ENCODE measurements around the gene ATXN7L1. TPM values are rescaled to one million over a fixed set of nuclear protein-coding genes. Genes with fewer than 3 reads are reported as not detected.

The ATXN7L1 gene
- total RNA-seq, 1 donor from 2014 or later = 12.6 TPM

- H3K9me3 Mint-ChIP-seq (ENCODE audit: unreplicated experiment) = no peaks in the 10 kb centered on the region
- H3K27ac Mint-ChIP-seq (ENCODE audit: unreplicated experiment) = no peak overlapping the region
- H3K4me3 Mint-ChIP-seq (ENCODE audit: unreplicated experiment) = no peak overlapping the region
- H3K36me3 Mint-ChIP-seq (ENCODE audit: unreplicated experiment) = peaks cover 5% of the 10 kb centered on the region
- TF ChIP-seq CTCF (IDR thresholded peaks at IDR 0.05) = no peak
- H3K27me3 Mint-ChIP-seq (ENCODE audit: unreplicated experiment) = no peaks in the 10 kb centered on the region
- DNase-seq (ENCODE audit: extremely low spot score, unreplicated experiment) = no peak
- no peaks in the 10 kb centered on the region for H3K4me1 Mint-ChIP-seq (ENCODE audit: unreplicated experiment)
Measured at GRCh38 chr7:105866102-105866801, 10.1 kb downstream of the ATXN7L1 start.

- H3K27ac Mint-ChIP-seq (ENCODE audit: unreplicated experiment) = no peak overlapping the region
- no peaks in the 10 kb centered on the region for H3K9me3 Mint-ChIP-seq (ENCODE audit: unreplicated experiment)
- no peaks in the 10 kb centered on the region for H3K4me1 Mint-ChIP-seq (ENCODE audit: unreplicated experiment)
- H3K27me3 Mint-ChIP-seq (ENCODE audit: unreplicated experiment) = no peaks in the 10 kb centered on the region
- H3K36me3 Mint-ChIP-seq (ENCODE audit: unreplicated experiment) = peaks cover 5% of the 10 kb centered on the region
- TF ChIP-seq CTCF (IDR thresholded peaks at IDR 0.05) = no peak
- no peak for DNase-seq (ENCODE audit: extremely low spot score, unreplicated experiment)
- H3K4me3 Mint-ChIP-seq (ENCODE audit: unreplicated experiment) = no peak overlapping the region
Measured at GRCh38 chr7:105863876-105864275, 12.5 kb downstream of the ATXN7L1 start.

- no peak overlapping the region for H3K4me3 Mint-ChIP-seq (ENCODE audit: unreplicated experiment)
- no peaks in the 10 kb centered on the region for H3K27me3 Mint-ChIP-seq (ENCODE audit: unreplicated experiment)
- no peaks in the 10 kb centered on the region for H3K4me1 Mint-ChIP-seq (ENCODE audit: unreplicated experiment)
- H3K27ac Mint-ChIP-seq (ENCODE audit: unreplicated experiment) = no peak overlapping the region
- no peaks in the 10 kb centered on the region for H3K9me3 Mint-ChIP-seq (ENCODE audit: unreplicated experiment)
- no peak for TF ChIP-seq CTCF (IDR thresholded peaks at IDR 0.05)
- no peak for DNase-seq (ENCODE audit: extremely low spot score, unreplicated experiment)
- peaks cover 5% of the 10 kb centered on the region for H3K36me3 Mint-ChIP-seq (ENCODE audit: unreplicated experiment)
Measured at GRCh38 chr7:105862770-105863169, 13.6 kb downstream of the ATXN7L1 start.

GRCh38 chr7:105862276-105862675 is 14.1 kb downstream of the ATXN7L1 start:
- Mint-ChIP-seq H3K27ac (ENCODE audit: unreplicated experiment) (no peak overlapping the region), H3K9me3 (ENCODE audit: unreplicated experiment) (no peaks in the 10 kb centered on the region), H3K4me3 (ENCODE audit: unreplicated experiment) (no peak overlapping the region), H3K27me3 (ENCODE audit: unreplicated experiment) (no peaks in the 10 kb centered on the region), H3K4me1 (ENCODE audit: unreplicated experiment) (no peaks in the 10 kb centered on the region), H3K36me3 (ENCODE audit: unreplicated experiment) (peaks cover 4% of the 10 kb centered on the region)
- DNase-seq (ENCODE audit: extremely low spot score, unreplicated experiment) = no peak
- no peak for TF ChIP-seq CTCF (IDR thresholded peaks at IDR 0.05)

- no peak overlapping the region for H3K27ac Mint-ChIP-seq (ENCODE audit: unreplicated experiment)
Measured at GRCh38 chr7:105861224-105861623, 15.2 kb downstream of the ATXN7L1 start.

More at GRCh38 chr7:105861224-105861623, 15.2 kb downstream of the ATXN7L1 start:
- DNase-seq (ENCODE audit: extremely low spot score, unreplicated experiment) = no peak
- Mint-ChIP-seq H3K4me1 (ENCODE audit: unreplicated experiment) (peaks cover 2% of the 10 kb centered on the region), H3K27me3 (ENCODE audit: unreplicated experiment) (no peaks in the 10 kb centered on the region), H3K9me3 (ENCODE audit: unreplicated experiment) (no peaks in the 10 kb centered on the region), H3K36me3 (ENCODE audit: unreplicated experiment) (peaks cover 4% of the 10 kb centered on the region), H3K4me3 (ENCODE audit: unreplicated experiment) (no peak overlapping the region)
- no peak for TF ChIP-seq CTCF (IDR thresholded peaks at IDR 0.05)
